Endothelial cell of umbilical vein (primary cell): ENCODE results near the gene ZER1. TPM values are rescaled to one million over a fixed set of nuclear protein-coding genes. Genes with fewer than 3 reads are reported as not detected.

ENCODE experiments used
- BruUV-seq: library from RNA; stranded (reverse); fragments of 400-500 nt; replicated peaks from 2 replicates; lab custom pipeline; 2021; lab: Mats Ljungman, UMichigan
- CTCF ChIA-PET: fragments of 300-600, 350-600 bp; sonication (Branson Sonifier 250); formaldehyde crosslinking; loops from one replicate; lab custom pipeline; 2021; ENCODE audit warnings: antibody characterized with exemption, inconsistent platforms; lab: Charles Lee
- POLR2A ChIA-PET: fragments of 300-600, 350-600 bp; sonication (Branson Sonifier 250); formaldehyde crosslinking; loops from one replicate; lab custom pipeline; 2021; ENCODE audit warnings: antibody characterized with exemption, inconsistent platforms; lab: Charles Lee
- DNase-seq: peaks from one replicate; pipeline ENCODE4 v3.0.0-alpha.2; 2011; ENCODE audit warnings: low read depth, low spot score
- FAIRE-seq: peaks from 2 replicates; lab custom pipeline; 2011; peaks lifted over from hg19 to GRCh38; lab: Jason Lieb, UNC
- H2AFZ ChIP-seq: 2 replicates; pipeline ENCODE4 v1.6.0; 2012; ENCODE audit warnings: low read depth, low read length, control low read depth, inconsistent platforms
- H3K27ac ChIP-seq: 2 replicates; pipeline ENCODE4 v1.5.1; 2011; ENCODE audit warnings: low read depth, mild to moderate bottlenecking, control low read depth, low read length, moderate library complexity; ENCODE audit not compliant: insufficient read depth
- H3K27me3 ChIP-seq, 2 experiments: 2 replicates each; pipeline versions ENCODE4 v1.6.0 to v1.6.1; 2011; ENCODE audit warnings: low read length in 2 of 2, mixed read lengths in 1 of 2; ENCODE audit not compliant: control insufficient read depth in 2 of 2, insufficient read depth in 2 of 2
- H3K36me3 ChIP-seq, 2 experiments: 2 replicates in 1 of 2; 3 replicates in 1 of 2; pipeline ENCODE4 v1.5.1; 2011; ENCODE audit warnings: low read length in 2 of 2, mild to moderate bottlenecking in 1 of 2, moderate library complexity in 1 of 2; ENCODE audit not compliant: control insufficient read depth in 2 of 2, insufficient read depth in 2 of 2; ENCODE audit errors: extremely low read depth in 1 of 2
- H3K4me1 ChIP-seq: 3 replicates; pipeline ENCODE4 v1.5.1; 2011; ENCODE audit warnings: mild to moderate bottlenecking, low read length; ENCODE audit not compliant: control insufficient read depth, insufficient read depth; ENCODE audit errors: extremely low read depth
- H3K4me2 ChIP-seq: 2 replicates; pipeline ENCODE4 v1.6.1; 2011; ENCODE audit warnings: low read length, control low read depth, mixed read lengths; ENCODE audit not compliant: insufficient read depth
- H3K4me3 ChIP-seq, 3 experiments: fragments of 200-600 bp in 1 of 3; sonication (generic), shearing (Covaris generic) in 1 of 3; replicated peaks in 1 of 3; 2 replicates each; pipeline ENCODE4 v1.5.1; 2011 to 2016; ENCODE audit warnings: control low read depth in 3 of 3, low read length in 3 of 3, mild to moderate bottlenecking in 2 of 3, inconsistent platforms in 1 of 3, low read depth in 1 of 3, moderate library complexity in 1 of 3; ENCODE audit not compliant: insufficient read depth in 1 of 3
- H3K79me2 ChIP-seq: 2 replicates; pipeline ENCODE4 v1.6.0; 2012; ENCODE audit warnings: low read length, inconsistent platforms; ENCODE audit not compliant: control insufficient read depth, insufficient read depth
- H3K9ac ChIP-seq: replicated peaks from 2 replicates; pipeline ENCODE3; 2011; ENCODE audit warnings: low read length, control low read depth; ENCODE audit not compliant: insufficient read depth; ENCODE audit errors: extremely low read depth
- H3K9me1 ChIP-seq: replicated peaks from 3 replicates; pipeline ENCODE4 v1.6.0; 2011; ENCODE audit warnings: mild to moderate bottlenecking, low read length; ENCODE audit not compliant: control insufficient read depth, insufficient read depth; ENCODE audit errors: extremely low read depth
- H3K9me3 ChIP-seq: replicated peaks from 2 replicates; pipeline ENCODE4 v1.5.1; 2012; ENCODE audit warnings: low read length, inconsistent platforms; ENCODE audit not compliant: control insufficient read depth, insufficient read depth
- H4K20me1 ChIP-seq: replicated peaks from 2 replicates; pipeline ENCODE3; 2011; ENCODE audit warnings: mild to moderate bottlenecking, low read length; ENCODE audit not compliant: control insufficient read depth, insufficient read depth; ENCODE audit errors: extremely low read depth
- CTCF ChIP-seq, 2 donors: IDR thresholded peaks; 1 replicate in 1 of 2; 2 replicates in 1 of 2; pipeline ENCODE4 v1.5.1; 2011; ENCODE audit warnings: low read length in 2 of 2, mild to moderate bottlenecking in 2 of 2, moderate library complexity in 2 of 2, control low read depth in 1 of 2, inconsistent platforms in 1 of 2, low read depth in 1 of 2; ENCODE audit not compliant: insufficient read depth in 1 of 2; ENCODE audit errors: extremely low read depth in 1 of 2
- EZH2 ChIP-seq: IDR thresholded peaks from 2 replicates; pipeline ENCODE4 v1.6.1; 2012; ENCODE audit warnings: borderline replicate concordance, low read depth, mild to moderate bottlenecking, moderate library complexity, low read length, inconsistent platforms; ENCODE audit not compliant: severe bottlenecking
- FOS ChIP-seq: IDR thresholded peaks from 2 replicates; pipeline ENCODE4 v1.6.1; 2011; ENCODE audit warnings: mild to moderate bottlenecking, low read length, moderate library complexity, borderline replicate concordance; ENCODE audit not compliant: insufficient read depth
- GATA2 ChIP-seq: IDR thresholded peaks from 2 replicates; pipeline ENCODE4 v1.7.0; 2011; ENCODE audit warnings: low read depth, mild to moderate bottlenecking, moderate library complexity, mixed read lengths, low read length; ENCODE audit not compliant: insufficient read length, insufficient read depth
- JUN ChIP-seq: IDR thresholded peaks from 2 replicates; pipeline ENCODE4 v1.6.1; 2011; ENCODE audit warnings: borderline replicate concordance, low read depth; ENCODE audit not compliant: insufficient read length, insufficient read depth
- MAX ChIP-seq: IDR thresholded peaks from 2 replicates; pipeline ENCODE4 v1.6.1; 2011; ENCODE audit not compliant: insufficient read depth, insufficient read length
- MYC ChIP-seq: IDR thresholded peaks from one replicate; pipeline ENCODE4 v1.6.1; 2011; ENCODE audit warnings: mild to moderate bottlenecking, low read depth, low read length
- POLR2A ChIP-seq: IDR thresholded peaks from 2 replicates; pipeline ENCODE4 v1.6.1; 2012; ENCODE audit warnings: low read depth, mild to moderate bottlenecking, control low read depth, low read length
- POLR2AphosphoS5 ChIP-seq: IDR thresholded peaks from 2 replicates; pipeline ENCODE4 v1.6.1; 2012; ENCODE audit warnings: low read depth, mild to moderate bottlenecking, control low read depth, low read length, moderate library complexity; ENCODE audit not compliant: insufficient read depth
- dilution Hi-C: fragments of 300-500 bp; cut with MboI; formaldehyde crosslinking; loops from one replicate; pipeline ENCODE4 v1.15.0; 2019; ENCODE audit warnings: low sequenced_read_pairs; ENCODE audit not compliant: extremely low pct_ligation_motif_present
- intact Hi-C: fragments of 100-400 bp; cut with micrococcal nuclease; formaldehyde crosslinking; loops from one replicate; pipeline ENCODE4 v1.10.0; 2022
- polyA plus RNA-seq, 4 experiments: library from polyadenylated mRNA; depleted of rRNA in 3 of 4; stranded (reverse) in 3 of 4; unstranded in 1 of 4; fragments of >200 nt; gene quantifications; 2 replicates each; pipeline versions ENCODE4 v1.2.1 to v1.2.3, GENCODE V29; 2011 to 2012; ENCODE audit warnings: missing spikeins in 1 of 4
- total RNA-seq: library from RNA; stranded (reverse); gene quantifications from 2 replicates; pipeline ENCODE4 v1.2.3, GENCODE V29; 2021

Gene ZER1
- total and polyA plus RNA-seq, 2 donors (not counting 3 experiments of a cell fraction or from before 2014, with no cell fraction given): 23.0 to 29.9 TPM

GRCh38 chr9:128713411-128713780 is 58.3 kb downstream of the ZER1 start:
- DNase-seq (no peak), FAIRE-seq (no peak)
- TF ChIP-seq POLR2A (no peak), CTCF (IDR thresholded peaks at IDR 0.05; ENCODE audit: extremely low read depth in 1 of 2, insufficient read depth in 1 of 2, low read depth in 1 of 2, low read length in 2 of 2) (no peak), FOS (no peak), JUN (no peak), EZH2 (no peak), POLR2AphosphoS5 (no peak), MYC (no peak), GATA2 (no peak), MAX (no peak)
- dilution Hi-C loops (no loop called here), intact Hi-C loops (no loop called here)
- Histone ChIP-seq H3K4me1 (no peaks in the 10 kb centered on the region), H3K27ac (no peak overlapping the region), H3K4me3 (no peak overlapping the region), H3K9me3 (no peaks in the 10 kb centered on the region), H3K36me3 (peaks cover 0 to 11% of the 10 kb centered on the region in 2 experiments), H3K4me2 (no peak overlapping the region), H3K9me1 (no peaks in the 10 kb centered on the region), H2AFZ (no peak overlapping the region), H3K79me2 (no peaks in the 10 kb centered on the region), H3K9ac (no peak overlapping the region), H4K20me1 (no peaks in the 10 kb centered on the region), H3K27me3 (no peaks in the 10 kb centered on the region)
- CTCF ChIA-PET: no interaction called here
- POLR2A ChIA-PET: no interaction called here
- BruUV-seq: no TSS peak
